DMS 273 treated with DMSO at 0.1 percent for 48 hours (cell line): Measurements from ENCODE around the gene CTXN3.

ENCODE experiments used
- DNase-seq: peaks from one replicate; lab custom pipeline; 2025; lab: John Stamatoyannopoulos, UW

The CTXN3 gene

GRCh38 chr5:127699416-127699815 is 50.5 kb downstream of the CTXN3 start:
- DNase-seq: no peak

GRCh38 chr5:127700237-127700766 is 51.4 kb downstream of the CTXN3 start:
- no peak for DNase-seq

GRCh38 chr5:127702434-127702833 is 53.6 kb downstream of the CTXN3 start:
- DNase-seq: no peak

GRCh38 chr5:127702926-127703561 is 54.2 kb downstream of the CTXN3 start, which contains the start of gene CCDC192:
CCDC192 (plus strand) TSS chr5:127703391; CDS start chr5:127703446, 55 bp downstream.
- no peak for DNase-seq

GRCh38 chr5:127705120-127705892 is 56.4 kb downstream of the CTXN3 start:
- DNase-seq: no peak

GRCh38 chr5:127706691-127707090 is 57.8 kb downstream of the CTXN3 start:
- DNase-seq: no peak

- no peak for DNase-seq
These were observed 58.3 kb downstream of the CTXN3 start for GRCh38 chr5:127707209-127707608.
